Fibroblast of the aortic adventitia (primary cell): ENCODE data around the gene RPL35. TPM values are rescaled to one million over a fixed set of nuclear protein-coding genes. Genes with fewer than 3 reads are reported as not detected.

Experiments
- DNase-seq: peaks from one replicate; pipeline ENCODE4 v3.0.0-alpha.2; 2010; ENCODE audit warnings: low read depth
- H3K4me3 ChIP-seq: 2 replicates; pipeline ENCODE4 v1.5.1; 2011; ENCODE audit warnings: low read depth, mild to moderate bottlenecking, control low read depth, low read length, moderate library complexity
- CTCF ChIP-seq: IDR thresholded peaks from 2 replicates; pipeline ENCODE4 v1.5.1; 2011; ENCODE audit warnings: mild to moderate bottlenecking, low read length, control low read depth, inconsistent platforms; ENCODE audit not compliant: insufficient read depth
- total RNA-seq: library from RNA; depleted of rRNA; stranded (reverse); fragments of >200 nt; gene quantifications from 2 replicates; pipeline ENCODE4 v1.2.3, GENCODE V29; 2012; ENCODE audit warnings: low replicate concordance

RPL35 gene
- total RNA-seq, result 356 and 2,683 TPM in 2 replicates

GRCh38 chr9:124861342-124862229 lies at the start of gene RPL35, which contains the start of gene ARPC5L:
TSS of gene RPL35 (minus strand) at chr9:124861957. CDS start at chr9:124861912, 45 bp downstream.
TSS of gene ARPC5L (plus strand) at chr9:124862130. CDS start at chr9:124869291, 7,161 bp downstream.
- H3K4me3 ChIP-seq, result peak within 1 kb of the TSS; percentile 93
- DNase-seq, result peak; percentile 86
- peak; percentile 15 for TF ChIP-seq CTCF

- no peak for TF ChIP-seq CTCF
- DNase-seq, result no peak
- no peak overlapping the region for H3K4me3 ChIP-seq
Measured at GRCh38 chr9:124908098-124908497, 46.3 kb upstream of the RPL35 start.

DNA sequence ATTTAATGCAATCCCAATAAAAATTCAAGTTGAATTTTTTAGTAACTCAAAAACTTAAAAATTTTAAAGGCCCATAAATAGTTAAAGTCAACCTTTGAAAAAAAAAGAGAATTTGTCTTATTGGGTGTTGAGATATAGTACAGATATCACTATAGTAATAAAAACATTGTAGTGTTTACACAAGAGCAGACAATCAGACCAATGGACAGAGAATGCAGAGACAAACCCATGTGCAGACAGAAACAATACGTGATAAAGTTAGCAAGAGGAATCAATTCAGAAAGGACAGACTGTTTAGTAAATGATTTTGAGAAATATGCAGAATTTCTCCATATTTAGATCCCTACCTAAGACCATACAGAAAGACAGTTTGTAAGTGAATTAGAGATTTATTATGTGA lies 45.2 kb upstream of the RPL35 start:
- H3K4me3 ChIP-seq, result no peak overlapping the region
- no peak for TF ChIP-seq CTCF
- DNase-seq, result peak; percentile 13

- TF ChIP-seq CTCF, result no peak
- H3K4me3 ChIP-seq, result no peak overlapping the region
- no peak for DNase-seq
Measured at GRCh38 chr9:124899845-124900244, 38.1 kb upstream of the RPL35 start.

GRCh38 chr9:124897570-124898460 lies 36.1 kb upstream of the RPL35 start:
- no peak for DNase-seq
- H3K4me3 ChIP-seq, result no peak overlapping the region
- TF ChIP-seq CTCF, result no peak

- DNase-seq, result peak; percentile 58
- H3K4me3 ChIP-seq, result no peak overlapping the region
- peak; percentile 71 for TF ChIP-seq CTCF
Measured at GRCh38 chr9:124894741-124895170, 33.0 kb upstream of the RPL35 start.
